ENCODE data around the gene STK32A. TPM values are rescaled to one million over a fixed set of nuclear protein-coding genes. Genes with fewer than 3 reads are reported as not detected.
A peak's percentile ranks its signal among the peaks of the same experiment; 100 is the strongest.

Gene STK32A
- total and polyA plus RNA-seq, 9 of the 15 experiments (the other 6 are each of a cell fraction or from before 2014, with no cell fraction given): not detected

DNA sequence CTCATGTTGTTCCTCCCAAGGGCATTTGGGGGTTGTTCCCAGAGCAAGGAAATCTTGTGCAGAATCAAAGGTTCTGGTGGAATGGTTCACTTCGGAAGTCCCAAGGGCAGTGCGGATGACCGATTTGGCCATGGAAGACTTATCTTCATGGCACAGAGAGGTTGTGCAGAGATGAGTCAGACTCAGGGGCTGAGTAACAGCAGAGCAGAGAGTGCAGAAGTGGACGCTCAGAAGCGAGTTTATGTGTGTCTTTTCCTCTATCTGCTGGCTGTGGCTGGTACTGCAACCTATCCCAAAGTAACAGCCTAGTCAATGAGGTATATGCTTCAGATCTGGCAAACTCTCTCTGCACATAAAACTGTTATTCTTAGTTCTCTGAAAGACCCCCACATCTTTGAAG lies 157.0 kb downstream of the STK32A start:
- POLR2A ChIA-PET: interaction anchor here (0.6 kb wide), 1 partner anchor 113 kb away, joined by 3 read pairs; no protein-coding TSS in a partner anchor
- 0% methylated on average over 5 of the region's 5 CpGs for WGBS (ENCODE audit: insufficient coverage, low coverage, missing lambda C conversion rate)
- FAIRE-seq: no peak

More for the DNA sequence above, 157.0 kb downstream of the STK32A start:
- intact Hi-C loops (cut with micrococcal nuclease): loop anchor here (10.0 kb wide), 1 partner anchor 167 kb away; no protein-coding TSS in a partner anchor
- Histone ChIP-seq H3K9me1 (ENCODE audit: control insufficient read depth, insufficient read depth, low read length) (no peaks in the 10 kb centered on the region), H3K36me3 (ENCODE audit: control insufficient read depth, insufficient read depth, low read length) (no peaks in the 10 kb centered on the region), H3K27me3 (ENCODE audit: control insufficient read depth in 2 of 2, insufficient read depth in 2 of 2, low read length in 2 of 2) (no peaks in the 10 kb centered on the region), H4K20me1 (replicated peaks; ENCODE audit: control insufficient read depth, insufficient read depth, low read length) (no peaks in the 10 kb centered on the region), H3K4me3 (no peak overlapping the region), H3K9me3 (replicated peaks; ENCODE audit: control insufficient read depth, insufficient read depth, low read depth, low read length) (no peaks in the 10 kb centered on the region), H2AFZ (ENCODE audit: low read depth, low read length) (no peak overlapping the region), H3K4me2 (ENCODE audit: insufficient read depth, low read length) (no peak overlapping the region), H3K9ac (ENCODE audit: insufficient read depth in 1 of 2, low read depth in 2 of 2, low read length in 2 of 2) (no peak overlapping the region), H3K4me1 (replicated peaks in 1 of 2; ENCODE audit: control insufficient read depth in 2 of 2, insufficient read depth in 2 of 2, low read length in 2 of 2) (no peaks in the 10 kb centered on the region), H3K27ac (ENCODE audit: extremely low read depth, low read depth, low read length) (no peak overlapping the region), H3K79me2 (ENCODE audit: control insufficient read depth, insufficient read depth, low read length) (no peaks in the 10 kb centered on the region)
- ATAC-seq: peak; percentile 54; the same call in 2 of the 3 replicates
- TF ChIP-seq CBFA2T2 (conservative IDR thresholded peaks at IDR 0.05) (no peak), GABPB2 (CRISPR knock-in tag; conservative IDR thresholded peaks at IDR 0.05) (no peak), FOSL1 (tag; conservative IDR thresholded peaks at IDR 0.05) (peak; percentile 41), CBFA2T3 (IDR thresholded peaks at IDR 0.05) (peak; percentile 30; the same call in 1 of the 2 replicates), RAD21 (CRISPR knock-in tag; conservative IDR thresholded peaks at IDR 0.05 in 1 of 2, IDR thresholded peaks at IDR 0.05 in 1 of 2) (peak in 1 of 2 experiments; percentile 44; a peak in 2 of 4 replicates)
- TF ChIP-seq, protein P1, sequence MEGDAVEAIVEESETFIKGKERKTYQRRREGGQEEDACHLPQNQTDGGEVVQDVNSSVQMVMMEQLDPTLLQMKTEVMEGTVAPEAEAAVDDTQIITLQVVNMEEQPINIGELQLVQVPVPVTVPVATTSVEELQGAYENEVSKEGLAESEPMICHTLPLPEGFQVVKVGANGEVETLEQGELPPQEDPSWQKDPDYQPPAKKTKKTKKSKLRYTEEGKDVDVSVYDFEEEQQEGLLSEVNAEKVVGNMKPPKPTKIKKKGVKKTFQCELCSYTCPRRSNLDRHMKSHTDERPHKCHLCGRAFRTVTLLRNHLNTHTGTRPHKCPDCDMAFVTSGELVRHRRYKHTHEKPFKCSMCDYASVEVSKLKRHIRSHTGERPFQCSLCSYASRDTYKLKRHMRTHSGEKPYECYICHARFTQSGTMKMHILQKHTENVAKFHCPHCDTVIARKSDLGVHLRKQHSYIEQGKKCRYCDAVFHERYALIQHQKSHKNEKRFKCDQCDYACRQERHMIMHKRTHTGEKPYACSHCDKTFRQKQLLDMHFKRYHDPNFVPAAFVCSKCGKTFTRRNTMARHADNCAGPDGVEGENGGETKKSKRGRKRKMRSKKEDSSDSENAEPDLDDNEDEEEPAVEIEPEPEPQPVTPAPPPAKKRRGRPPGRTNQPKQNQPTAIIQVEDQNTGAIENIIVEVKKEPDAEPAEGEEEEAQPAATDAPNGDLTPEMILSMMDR (IDR thresholded peaks at IDR 0.05 in 2 of 3, conservative IDR thresholded peaks at IDR 0.05 in 1 of 3; ENCODE audit: insufficient read depth in 2 of 3, low read depth in 1 of 3, low read length in 3 of 3): 0 out of 6 replicates have a peak, but pooled peaks of 2 of the 3 experiments have one; percentile 6 to 9
- peak in 2 of 4 experiments; percentile 13 to 24 for DNase-seq (ENCODE audit: extremely low read depth in 1 of 4, low spot score in 3 of 4)
- in situ Hi-C loops (cut with MboI): no loop called here
- CTCF ChIA-PET (ENCODE audit: low intra/inter-chr PET ratio): no interaction called here
- BruUV-seq (replicated peaks): no TSS peak
